CD4-positive, alpha-beta memory T cell (primary cell): Measurements from ENCODE around the gene SRRM4. TPM values are rescaled to one million over a fixed set of nuclear protein-coding genes. Genes with fewer than 3 reads are reported as not detected.
A peak's percentile ranks its signal among the peaks of the same experiment; 100 is the strongest.

Experiments used
- CTCF ChIA-PET: fragments of 350-600 bp; sonication (Branson Sonifier 250); formaldehyde crosslinking; loops from one replicate; lab custom pipeline; 2021; ENCODE audit warnings: inconsistent platforms; ENCODE audit not compliant: partially characterized antibody; lab: Charles Lee
- POLR2A ChIA-PET: fragments of 350-600 bp; sonication (Branson Sonifier 250); formaldehyde crosslinking; loops from one replicate; lab custom pipeline; 2021; ENCODE audit not compliant: partially characterized antibody; lab: Charles Lee
- DNase-seq, 5 donors: peaks; one replicate each; pipeline versions ENCODE4 v3.0.0 to v3.0.0-alpha.2; 2020 to 2022; ENCODE audit warnings: mixed read lengths in 1 of 5
- H3K27ac ChIP-seq: one replicate; pipeline ENCODE4 v1.7.0; 2013; ENCODE audit warnings: low read depth, low read length
- H3K27me3 ChIP-seq: 2 replicates; pipeline ENCODE4 v1.7.0; 2013; ENCODE audit warnings: mild to moderate bottlenecking, low read length, moderate library complexity; ENCODE audit not compliant: insufficient read depth
- H3K36me3 ChIP-seq: 2 replicates; pipeline ENCODE4 v1.7.0; 2013; ENCODE audit warnings: mild to moderate bottlenecking, low read length, moderate library complexity; ENCODE audit not compliant: insufficient read depth
- H3K4me1 ChIP-seq: 2 replicates; pipeline ENCODE4 v1.7.0; 2013; ENCODE audit warnings: mild to moderate bottlenecking, low read length, moderate library complexity; ENCODE audit not compliant: insufficient read depth
- H3K4me3 ChIP-seq, 2 donors: one replicate each; pipeline ENCODE4 v1.7.0; 2013; ENCODE audit warnings: low read length in 2 of 2, mild to moderate bottlenecking in 1 of 2
- H3K9me3 ChIP-seq, 2 donors: one replicate each; pipeline ENCODE4 v1.7.0; 2013; ENCODE audit warnings: low read length in 2 of 2, control low read depth in 1 of 2; ENCODE audit not compliant: control insufficient read depth in 1 of 2
- H3K27ac Mint-ChIP-seq, 7 donors: one replicate each; pipeline ENCODE4 v1.8.0; 2020 to 2021; ENCODE audit warnings: mixed read lengths in 7 of 7, mild to moderate bottlenecking in 6 of 7, inconsistent platforms in 3 of 7, moderate library complexity in 3 of 7
- H3K27me3 Mint-ChIP-seq, 2 donors: one replicate each; pipeline ENCODE4 v1.8.0; 2020 to 2021; ENCODE audit warnings: mixed read lengths in 2 of 2
- H3K36me3 Mint-ChIP-seq, 2 donors: one replicate each; pipeline ENCODE4 v1.8.0; 2020 to 2021; ENCODE audit warnings: mixed read lengths in 2 of 2, inconsistent platforms in 1 of 2, mild to moderate bottlenecking in 1 of 2
- H3K4me1 Mint-ChIP-seq, 4 donors: one replicate each; pipeline ENCODE4 v1.8.0; 2020 to 2021; ENCODE audit warnings: mixed read lengths in 4 of 4, mild to moderate bottlenecking in 1 of 4
- H3K4me3 Mint-ChIP-seq, 8 donors: one replicate each; pipeline ENCODE4 v1.8.0; 2020 to 2021; ENCODE audit warnings: mixed read lengths in 8 of 8, mild to moderate bottlenecking in 7 of 8, moderate library complexity in 6 of 8, inconsistent platforms in 3 of 8
- H3K9me3 Mint-ChIP-seq, 8 donors: one replicate each; pipeline ENCODE4 v1.8.0; 2020 to 2021; ENCODE audit warnings: mixed read lengths in 8 of 8, mild to moderate bottlenecking in 5 of 8, inconsistent platforms in 3 of 8, moderate library complexity in 1 of 8
- intact Hi-C: fragments of 100-400 bp; cut with micrococcal nuclease; formaldehyde crosslinking; loops from one replicate; pipeline ENCODE4 v1.15.1; 2023
- polyA plus RNA-seq, 2 donors: library from polyadenylated mRNA; unstranded; fragments of 300-500 nt; fragmentation: Illumina TruSeq; gene quantifications; one replicate each; pipeline ENCODE4 v1.2.3, GENCODE V29; 2021
- total RNA-seq, 2 experiments: library from RNA; stranded (reverse); gene quantifications; one replicate each; pipeline ENCODE4 v1.2.3, GENCODE V29; 2021

Gene SRRM4, protein sequence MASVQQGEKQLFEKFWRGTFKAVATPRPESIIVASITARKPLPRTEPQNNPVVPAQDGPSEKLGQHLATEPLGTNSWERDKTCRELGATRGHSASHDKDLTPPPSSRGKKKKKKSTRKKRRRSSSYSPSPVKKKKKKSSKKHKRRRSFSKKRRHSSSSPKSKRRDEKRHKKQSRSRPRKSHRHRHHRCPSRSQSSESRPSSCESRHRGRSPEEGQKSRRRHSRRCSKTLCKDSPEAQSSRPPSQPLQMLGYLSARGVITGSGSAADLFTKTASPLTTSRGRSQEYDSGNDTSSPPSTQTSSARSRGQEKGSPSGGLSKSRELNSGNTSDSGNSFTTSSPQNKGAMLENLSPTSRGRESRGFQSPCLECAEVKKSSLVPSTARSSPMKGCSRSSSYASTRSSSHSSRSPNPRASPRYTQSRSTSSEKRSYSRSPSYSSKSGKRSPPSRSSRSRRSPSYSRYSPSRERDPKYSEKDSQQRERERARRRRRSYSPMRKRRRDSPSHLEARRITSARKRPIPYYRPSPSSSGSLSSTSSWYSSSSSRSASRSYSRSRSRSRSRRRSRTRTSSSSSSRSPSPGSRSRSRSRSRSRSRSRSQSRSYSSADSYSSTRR
- total RNA-seq: not detected
- not detected for polyA plus RNA-seq

- intact Hi-C loops: no loop called here
- Mint-ChIP-seq H3K27me3 (peaks cover 25 to 30% of the 10 kb centered on the region in 2 donors), H3K9me3 (peaks cover 2 to 13% (median 8%) of the 10 kb centered on the region in 8 donors), H3K4me1 (no peaks in the 10 kb centered on the region), H3K27ac (peak within 1 kb of the TSS in 1 of 7 donors; percentile 48), H3K4me3 (no peak within 1 kb of the TSS), H3K36me3 (no peaks in the 10 kb centered on the region)
- Histone ChIP-seq H3K9me3 (no peaks in the 10 kb centered on the region), H3K4me3 (no peak within 1 kb of the TSS), H3K36me3 (no peaks in the 10 kb centered on the region), H3K27ac (no peak within 1 kb of the TSS), H3K27me3 (no peaks in the 10 kb centered on the region), H3K4me1 (no peaks in the 10 kb centered on the region)
- ChIA-PET POLR2A (no interaction called here), CTCF (no interaction called here)
- DNase-seq: no peak
Measured at GRCh38 chr12:118981285-118982211, at the start of gene SRRM4. SRRM4 (plus strand) TSS chr12:118981541; CDS start chr12:118981883, 342 bp downstream.

GRCh38 chr12:118946256-118946655, 35.1 kb upstream of the SRRM4 start:
- Histone ChIP-seq H3K27ac (no peak overlapping the region), H3K9me3 (no peaks in the 10 kb centered on the region), H3K4me1 (no peaks in the 10 kb centered on the region), H3K4me3 (no peak overlapping the region), H3K27me3 (no peaks in the 10 kb centered on the region), H3K36me3 (no peaks in the 10 kb centered on the region)
- CTCF ChIA-PET: no interaction called here
- intact Hi-C loops: no loop called here
- Mint-ChIP-seq H3K27me3 (peaks cover 0 to 1% of the 10 kb centered on the region in 2 donors), H3K27ac (no peak overlapping the region), H3K36me3 (no peaks in the 10 kb centered on the region), H3K4me3 (no peak overlapping the region), H3K4me1 (no peaks in the 10 kb centered on the region), H3K9me3 (peaks cover 0 to 8% (median 4%) of the 10 kb centered on the region in 8 donors)
- POLR2A ChIA-PET: no interaction called here
- no peak for DNase-seq

DNA sequence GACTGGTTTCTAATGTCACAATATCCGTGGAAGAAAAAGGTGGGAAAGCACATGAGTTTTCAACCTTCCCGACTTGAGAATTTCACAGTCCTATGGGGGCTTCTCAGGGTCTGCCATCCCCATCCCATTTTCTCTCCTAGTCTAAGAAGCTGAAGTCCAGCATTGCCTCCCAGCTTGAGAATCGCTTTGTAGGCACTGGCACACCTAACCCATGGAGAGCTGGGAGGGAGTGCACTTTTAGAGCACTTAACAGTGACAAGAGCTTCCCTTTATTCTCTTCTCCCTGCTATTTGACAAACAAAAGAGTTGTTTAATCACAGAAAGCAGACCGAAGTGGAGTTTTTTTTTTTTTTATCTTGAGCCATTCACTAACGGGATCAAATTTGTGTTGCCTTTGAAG, 22.8 kb upstream of the SRRM4 start:
- Mint-ChIP-seq H3K4me1 (no peaks in the 10 kb centered on the region), H3K9me3 (peaks cover 2 to 10% (median 5%) of the 10 kb centered on the region in 8 donors), H3K36me3 (no peaks in the 10 kb centered on the region), H3K4me3 (no peak overlapping the region), H3K27ac (no peak overlapping the region), H3K27me3 (no peaks in the 10 kb centered on the region)
- no peak for DNase-seq
- Histone ChIP-seq H3K4me1 (no peaks in the 10 kb centered on the region), H3K9me3 (no peaks in the 10 kb centered on the region), H3K27ac (no peak overlapping the region), H3K27me3 (no peaks in the 10 kb centered on the region), H3K36me3 (no peaks in the 10 kb centered on the region), H3K4me3 (no peak overlapping the region)
- ChIA-PET POLR2A (no interaction called here), CTCF (no interaction called here)
- intact Hi-C loops: no loop called here

GRCh38 chr12:118959348-118959747, 22.0 kb upstream of the SRRM4 start:
- Mint-ChIP-seq H3K27ac (no peak overlapping the region), H3K4me3 (no peak overlapping the region), H3K36me3 (no peaks in the 10 kb centered on the region), H3K27me3 (no peaks in the 10 kb centered on the region), H3K9me3 (peaks cover 2 to 12% (median 6%) of the 10 kb centered on the region in 8 donors), H3K4me1 (no peaks in the 10 kb centered on the region)
- no peaks in the 10 kb centered on the region for H3K36me3 ChIP-seq
- no peak for DNase-seq
- no peak overlapping the region for H3K27ac ChIP-seq
- intact Hi-C loops: no loop called here
- ChIA-PET POLR2A (no interaction called here), CTCF (no interaction called here)
- no peaks in the 10 kb centered on the region for H3K27me3 ChIP-seq
- no peaks in the 10 kb centered on the region for H3K9me3 ChIP-seq
- H3K4me1 ChIP-seq: no peaks in the 10 kb centered on the region
- H3K4me3 ChIP-seq: no peak overlapping the region

- ChIA-PET POLR2A (no interaction called here), CTCF (interaction anchor here (0.8 kb wide), 1 partner anchor 9 kb away, joined by 5 read pairs; no protein-coding TSS in a partner anchor)
- Mint-ChIP-seq H3K4me1 (no peaks in the 10 kb centered on the region), H3K9me3 (peaks cover 2 to 15% (median 6%) of the 10 kb centered on the region in 8 donors), H3K27ac (no peak overlapping the region), H3K36me3 (no peaks in the 10 kb centered on the region), H3K4me3 (no peak overlapping the region), H3K27me3 (no peaks in the 10 kb centered on the region)
- no peaks in the 10 kb centered on the region for H3K36me3 ChIP-seq
- no peak for DNase-seq
- H3K4me1 ChIP-seq: no peaks in the 10 kb centered on the region
- no peak overlapping the region for H3K27ac ChIP-seq
- H3K4me3 ChIP-seq: no peak overlapping the region
- H3K27me3 ChIP-seq: no peaks in the 10 kb centered on the region
- H3K9me3 ChIP-seq: no peaks in the 10 kb centered on the region
- intact Hi-C loops: no loop called here
Measured at GRCh38 chr12:118959985-118960560, 21.3 kb upstream of the SRRM4 start.

- H3K4me3 Mint-ChIP-seq: no peak overlapping the region
Measured at GRCh38 chr12:118960865-118961264, 20.5 kb upstream of the SRRM4 start.

More at GRCh38 chr12:118960865-118961264, 20.5 kb upstream of the SRRM4 start:
- intact Hi-C loops: no loop called here
- no peaks in the 10 kb centered on the region for H3K36me3 ChIP-seq
- no peak for DNase-seq
- H3K9me3 Mint-ChIP-seq: peaks cover 2 to 22% (median 6%) of the 10 kb centered on the region in 8 donors
- H3K36me3 Mint-ChIP-seq: no peaks in the 10 kb centered on the region
- H3K4me3 ChIP-seq: no peak overlapping the region
- H3K9me3 ChIP-seq: no peaks in the 10 kb centered on the region
- H3K27ac ChIP-seq: no peak overlapping the region
- no peaks in the 10 kb centered on the region for H3K4me1 ChIP-seq
- no peaks in the 10 kb centered on the region for H3K4me1 Mint-ChIP-seq
- H3K27me3 ChIP-seq: no peaks in the 10 kb centered on the region
- H3K27ac Mint-ChIP-seq: no peak overlapping the region
- POLR2A ChIA-PET: no interaction called here
- H3K27me3 Mint-ChIP-seq: no peaks in the 10 kb centered on the region
- CTCF ChIA-PET: interaction anchor here (0.8 kb wide), 1 partner anchor 9 kb away, joined by 5 read pairs; no protein-coding TSS in a partner anchor
